Progenitor cell of endocrine pancreas (in vitro differentiated cells): ENCODE measurements around the gene SPAG5. TPM values are rescaled to one million over a fixed set of nuclear protein-coding genes. Genes with fewer than 3 reads are reported as not detected.

Experiments used
- DNase-seq: peaks from one replicate; pipeline ENCODE4 v3.0.0; 2021; ENCODE audit warnings: low spot score; ENCODE audit not compliant: unreplicated experiment
- H3K27ac Mint-ChIP-seq: 2 replicates; pipeline ENCODE4 v1.8.0; 2021; ENCODE audit warnings: mild to moderate bottlenecking, moderate library complexity, mixed read lengths
- H3K27me3 Mint-ChIP-seq: 2 replicates; pipeline ENCODE4 v1.8.0; 2021; ENCODE audit warnings: mixed read lengths
- H3K36me3 Mint-ChIP-seq: 2 replicates; pipeline ENCODE4 v1.8.0; 2022; ENCODE audit warnings: mixed read lengths; ENCODE audit not compliant: insufficient read depth
- H3K4me1 Mint-ChIP-seq: 2 replicates; pipeline ENCODE4 v1.8.0; 2021; ENCODE audit warnings: low read depth, mixed read lengths
- H3K4me3 Mint-ChIP-seq: 2 replicates; pipeline ENCODE4 v1.8.0; 2021; ENCODE audit warnings: low read depth, mild to moderate bottlenecking, moderate library complexity, mixed read lengths
- H3K9me3 Mint-ChIP-seq: 2 replicates; pipeline ENCODE4 v1.8.0; 2021; ENCODE audit warnings: low read depth, mixed read lengths
- total RNA-seq: library from RNA; stranded (reverse); gene quantifications from 2 replicates; pipeline ENCODE4 v1.2.1, GENCODE V29; 2021
- TF ChIP-seq, protein P1 (sequence below): fragments of 200-600 bp; sonication (generic); IDR thresholded peaks from one replicate; pipeline ENCODE4 v1.5.0; 2021; ENCODE audit warnings: antibody characterized with exemption, mild to moderate bottlenecking; ENCODE audit not compliant: unreplicated experiment

Gene SPAG5
- total RNA-seq, 1 donor from 2014 or later, result 69.4 TPM

DNA sequence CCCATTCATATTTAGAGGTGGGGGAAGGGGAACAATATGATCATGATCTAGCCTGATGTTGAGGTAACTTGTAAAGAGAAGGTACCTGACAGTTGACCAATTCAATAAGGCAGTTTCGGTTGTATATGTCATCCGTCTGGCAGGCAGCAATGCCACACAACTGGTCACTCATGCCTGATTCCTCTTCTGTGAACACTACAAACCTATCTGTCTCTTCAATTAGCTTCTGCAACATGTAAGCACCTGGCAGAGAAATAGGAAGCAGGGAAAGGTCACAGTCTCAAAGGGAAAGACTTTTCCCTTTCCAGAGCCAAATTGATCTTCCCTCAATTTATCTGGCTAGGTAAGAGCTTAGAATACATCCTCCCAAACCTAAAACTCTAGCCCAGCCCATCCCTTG, 25.3 kb upstream of the SPAG5 start:
- no peak for DNase-seq
- no peak overlapping the region for H3K27ac Mint-ChIP-seq
- no peaks in the 10 kb centered on the region for H3K4me1 Mint-ChIP-seq
- peaks cover 31% of the 10 kb centered on the region for H3K36me3 Mint-ChIP-seq
- no peaks in the 10 kb centered on the region for H3K27me3 Mint-ChIP-seq
- no peaks in the 10 kb centered on the region for H3K9me3 Mint-ChIP-seq
- TF ChIP-seq, protein P1, sequence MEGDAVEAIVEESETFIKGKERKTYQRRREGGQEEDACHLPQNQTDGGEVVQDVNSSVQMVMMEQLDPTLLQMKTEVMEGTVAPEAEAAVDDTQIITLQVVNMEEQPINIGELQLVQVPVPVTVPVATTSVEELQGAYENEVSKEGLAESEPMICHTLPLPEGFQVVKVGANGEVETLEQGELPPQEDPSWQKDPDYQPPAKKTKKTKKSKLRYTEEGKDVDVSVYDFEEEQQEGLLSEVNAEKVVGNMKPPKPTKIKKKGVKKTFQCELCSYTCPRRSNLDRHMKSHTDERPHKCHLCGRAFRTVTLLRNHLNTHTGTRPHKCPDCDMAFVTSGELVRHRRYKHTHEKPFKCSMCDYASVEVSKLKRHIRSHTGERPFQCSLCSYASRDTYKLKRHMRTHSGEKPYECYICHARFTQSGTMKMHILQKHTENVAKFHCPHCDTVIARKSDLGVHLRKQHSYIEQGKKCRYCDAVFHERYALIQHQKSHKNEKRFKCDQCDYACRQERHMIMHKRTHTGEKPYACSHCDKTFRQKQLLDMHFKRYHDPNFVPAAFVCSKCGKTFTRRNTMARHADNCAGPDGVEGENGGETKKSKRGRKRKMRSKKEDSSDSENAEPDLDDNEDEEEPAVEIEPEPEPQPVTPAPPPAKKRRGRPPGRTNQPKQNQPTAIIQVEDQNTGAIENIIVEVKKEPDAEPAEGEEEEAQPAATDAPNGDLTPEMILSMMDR, result no peak
- H3K4me3 Mint-ChIP-seq, result no peak overlapping the region

DNA sequence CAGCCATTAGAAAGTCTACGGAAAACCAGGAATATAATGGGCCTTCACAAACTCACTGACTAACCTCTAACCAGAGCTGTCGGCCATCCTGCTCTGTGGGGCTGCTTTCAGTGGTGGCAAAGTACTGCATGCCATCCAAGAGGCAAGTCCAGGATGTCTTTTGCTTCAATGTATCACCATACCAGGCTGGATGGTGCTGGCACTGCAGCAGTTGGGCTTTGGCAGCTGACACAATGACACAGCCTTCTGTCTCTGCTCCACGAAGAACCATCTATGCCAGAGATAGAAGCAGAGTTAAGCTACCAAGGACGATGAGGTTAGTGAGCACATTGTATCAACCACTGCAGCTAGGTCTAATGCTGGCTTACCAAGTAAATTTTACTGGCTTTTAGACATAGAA, 24.9 kb upstream of the SPAG5 start:
- no peak for DNase-seq
- no peak overlapping the region for H3K27ac Mint-ChIP-seq
- no peak overlapping the region for H3K4me3 Mint-ChIP-seq
- TF ChIP-seq, protein P1, result no peak
- no peaks in the 10 kb centered on the region for H3K27me3 Mint-ChIP-seq
- no peaks in the 10 kb centered on the region for H3K4me1 Mint-ChIP-seq
- no peaks in the 10 kb centered on the region for H3K9me3 Mint-ChIP-seq
- H3K36me3 Mint-ChIP-seq, result peaks cover 33% of the 10 kb centered on the region

DNA sequence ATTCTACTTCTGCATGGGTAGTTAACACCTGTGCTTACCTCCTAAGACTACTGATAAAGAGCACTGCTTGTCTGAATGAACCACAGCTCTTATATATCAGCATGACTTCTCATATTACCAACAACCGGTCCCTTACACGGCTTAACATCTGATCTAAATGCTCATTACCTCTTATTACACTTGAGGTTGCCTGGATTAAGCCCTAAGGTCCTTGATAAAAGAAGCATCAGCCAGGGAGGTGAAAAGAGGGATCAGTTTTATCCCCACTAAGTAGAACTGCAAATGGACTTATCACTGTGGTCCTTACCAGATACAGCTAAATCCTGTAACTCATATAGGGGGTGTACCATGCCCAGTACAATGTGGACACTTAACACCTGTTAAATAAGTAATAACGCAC, 23.4 kb upstream of the SPAG5 start:
- TF ChIP-seq, protein P1, result no peak
- Mint-ChIP-seq H3K4me3 (no peak overlapping the region), H3K9me3 (no peaks in the 10 kb centered on the region), H3K27me3 (no peaks in the 10 kb centered on the region), H3K36me3 (peaks cover 36% of the 10 kb centered on the region), H3K4me1 (no peaks in the 10 kb centered on the region), H3K27ac (no peak overlapping the region)
- DNase-seq, result no peak

DNA sequence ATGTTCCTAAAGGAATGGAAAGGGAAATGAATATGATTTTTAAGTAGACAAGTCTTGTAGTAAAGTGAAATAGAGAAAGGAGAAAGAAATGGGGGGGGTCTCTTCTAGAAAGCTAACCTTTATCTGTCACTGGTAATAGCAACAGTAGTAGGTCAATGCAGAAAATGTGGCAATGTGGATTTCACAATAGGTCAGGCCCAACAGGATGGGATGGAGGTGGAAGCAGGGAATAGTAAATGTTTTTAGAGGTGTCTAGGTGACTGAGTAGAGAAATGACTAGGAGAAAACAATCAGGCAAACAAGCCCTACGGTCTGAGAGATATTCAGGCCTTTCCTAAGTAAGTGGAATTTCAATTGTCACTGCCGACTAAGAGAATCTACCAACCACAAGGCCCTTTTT, 21.2 kb upstream of the SPAG5 start:
- Mint-ChIP-seq H3K4me1 (no peaks in the 10 kb centered on the region), H3K9me3 (no peaks in the 10 kb centered on the region), H3K27ac (no peak overlapping the region), H3K36me3 (peaks cover 42% of the 10 kb centered on the region), H3K27me3 (no peaks in the 10 kb centered on the region), H3K4me3 (no peak overlapping the region)
- no peak for DNase-seq
- TF ChIP-seq, protein P1, result no peak

DNA sequence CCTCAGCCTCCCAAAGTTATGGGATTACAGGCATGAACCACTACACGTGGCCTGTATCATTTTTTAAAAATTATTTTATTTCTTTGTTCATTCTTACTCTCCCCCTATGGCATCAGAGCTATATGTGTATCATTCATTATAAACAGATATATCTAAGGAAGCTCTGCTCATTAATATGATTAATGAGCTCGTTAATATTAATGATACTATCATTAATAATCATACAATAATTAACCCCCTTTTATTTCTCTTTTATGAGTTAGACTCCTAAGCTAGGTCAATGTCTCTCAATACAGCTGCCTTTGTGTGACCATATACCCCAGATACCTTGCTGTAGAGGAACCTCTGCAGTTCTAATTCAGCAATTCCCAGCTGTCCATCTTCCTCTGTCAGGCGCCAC, 19.6 kb upstream of the SPAG5 start:
- no peaks in the 10 kb centered on the region for H3K27me3 Mint-ChIP-seq
- no peaks in the 10 kb centered on the region for H3K4me1 Mint-ChIP-seq

More for the DNA sequence above, 19.6 kb upstream of the SPAG5 start:
- H3K9me3 Mint-ChIP-seq, result no peaks in the 10 kb centered on the region
- TF ChIP-seq, protein P1, result no peak
- no peak for DNase-seq
- H3K36me3 Mint-ChIP-seq, result peaks cover 46% of the 10 kb centered on the region
- no peak overlapping the region for H3K4me3 Mint-ChIP-seq
- H3K27ac Mint-ChIP-seq, result no peak overlapping the region
